ENCODE results near the gene SUSD5.

DNA sequence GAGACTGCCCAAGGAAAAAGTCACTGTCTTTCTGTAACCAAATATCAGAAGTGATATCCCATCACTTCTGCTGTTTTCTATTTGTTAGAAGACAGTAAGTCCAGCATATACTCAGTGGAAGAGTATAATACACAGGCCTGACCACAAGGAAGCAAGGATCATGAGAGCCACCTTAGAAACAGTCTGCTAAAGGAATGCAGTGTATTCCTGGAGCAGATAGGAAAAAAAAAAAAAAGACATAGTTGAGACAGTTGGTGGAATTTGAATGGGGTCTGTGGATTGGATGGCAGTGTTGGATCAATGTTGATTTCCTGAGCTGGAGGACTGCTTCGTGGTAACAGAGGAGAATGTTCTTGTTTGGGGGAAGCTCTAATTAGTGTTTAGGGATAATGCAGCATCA, 32.1 kb upstream of the SUSD5 start:
- TF ChIP-seq, protein P1, sequence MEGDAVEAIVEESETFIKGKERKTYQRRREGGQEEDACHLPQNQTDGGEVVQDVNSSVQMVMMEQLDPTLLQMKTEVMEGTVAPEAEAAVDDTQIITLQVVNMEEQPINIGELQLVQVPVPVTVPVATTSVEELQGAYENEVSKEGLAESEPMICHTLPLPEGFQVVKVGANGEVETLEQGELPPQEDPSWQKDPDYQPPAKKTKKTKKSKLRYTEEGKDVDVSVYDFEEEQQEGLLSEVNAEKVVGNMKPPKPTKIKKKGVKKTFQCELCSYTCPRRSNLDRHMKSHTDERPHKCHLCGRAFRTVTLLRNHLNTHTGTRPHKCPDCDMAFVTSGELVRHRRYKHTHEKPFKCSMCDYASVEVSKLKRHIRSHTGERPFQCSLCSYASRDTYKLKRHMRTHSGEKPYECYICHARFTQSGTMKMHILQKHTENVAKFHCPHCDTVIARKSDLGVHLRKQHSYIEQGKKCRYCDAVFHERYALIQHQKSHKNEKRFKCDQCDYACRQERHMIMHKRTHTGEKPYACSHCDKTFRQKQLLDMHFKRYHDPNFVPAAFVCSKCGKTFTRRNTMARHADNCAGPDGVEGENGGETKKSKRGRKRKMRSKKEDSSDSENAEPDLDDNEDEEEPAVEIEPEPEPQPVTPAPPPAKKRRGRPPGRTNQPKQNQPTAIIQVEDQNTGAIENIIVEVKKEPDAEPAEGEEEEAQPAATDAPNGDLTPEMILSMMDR (CRISPR knock-in tag; IDR thresholded peaks at IDR 0.05): no peak
- no peak for TF ChIP-seq ZNF292 (CRISPR knock-in tag; IDR thresholded peaks at IDR 0.05; ENCODE audit: borderline replicate concordance, low read depth)
- TF ChIP-seq, protein P2, sequence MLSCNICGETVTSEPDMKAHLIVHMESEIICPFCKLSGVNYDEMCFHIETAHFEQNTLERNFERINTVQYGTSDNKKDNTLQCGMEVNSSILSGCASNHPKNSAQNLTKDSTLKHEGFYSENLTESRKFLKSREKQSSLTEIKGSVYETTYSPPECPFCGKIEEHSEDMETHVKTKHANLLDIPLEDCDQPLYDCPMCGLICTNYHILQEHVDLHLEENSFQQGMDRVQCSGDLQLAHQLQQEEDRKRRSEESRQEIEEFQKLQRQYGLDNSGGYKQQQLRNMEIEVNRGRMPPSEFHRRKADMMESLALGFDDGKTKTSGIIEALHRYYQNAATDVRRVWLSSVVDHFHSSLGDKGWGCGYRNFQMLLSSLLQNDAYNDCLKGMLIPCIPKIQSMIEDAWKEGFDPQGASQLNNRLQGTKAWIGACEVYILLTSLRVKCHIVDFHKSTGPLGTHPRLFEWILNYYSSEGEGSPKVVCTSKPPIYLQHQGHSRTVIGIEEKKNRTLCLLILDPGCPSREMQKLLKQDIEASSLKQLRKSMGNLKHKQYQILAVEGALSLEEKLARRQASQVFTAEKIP (CRISPR knock-in tag; IDR thresholded peaks at IDR 0.05; ENCODE audit: borderline replicate concordance): no peak
- no peak for TF ChIP-seq STAT5B (CRISPR knock-in tag; IDR thresholded peaks at IDR 0.05)
- TF ChIP-seq, protein P3, sequence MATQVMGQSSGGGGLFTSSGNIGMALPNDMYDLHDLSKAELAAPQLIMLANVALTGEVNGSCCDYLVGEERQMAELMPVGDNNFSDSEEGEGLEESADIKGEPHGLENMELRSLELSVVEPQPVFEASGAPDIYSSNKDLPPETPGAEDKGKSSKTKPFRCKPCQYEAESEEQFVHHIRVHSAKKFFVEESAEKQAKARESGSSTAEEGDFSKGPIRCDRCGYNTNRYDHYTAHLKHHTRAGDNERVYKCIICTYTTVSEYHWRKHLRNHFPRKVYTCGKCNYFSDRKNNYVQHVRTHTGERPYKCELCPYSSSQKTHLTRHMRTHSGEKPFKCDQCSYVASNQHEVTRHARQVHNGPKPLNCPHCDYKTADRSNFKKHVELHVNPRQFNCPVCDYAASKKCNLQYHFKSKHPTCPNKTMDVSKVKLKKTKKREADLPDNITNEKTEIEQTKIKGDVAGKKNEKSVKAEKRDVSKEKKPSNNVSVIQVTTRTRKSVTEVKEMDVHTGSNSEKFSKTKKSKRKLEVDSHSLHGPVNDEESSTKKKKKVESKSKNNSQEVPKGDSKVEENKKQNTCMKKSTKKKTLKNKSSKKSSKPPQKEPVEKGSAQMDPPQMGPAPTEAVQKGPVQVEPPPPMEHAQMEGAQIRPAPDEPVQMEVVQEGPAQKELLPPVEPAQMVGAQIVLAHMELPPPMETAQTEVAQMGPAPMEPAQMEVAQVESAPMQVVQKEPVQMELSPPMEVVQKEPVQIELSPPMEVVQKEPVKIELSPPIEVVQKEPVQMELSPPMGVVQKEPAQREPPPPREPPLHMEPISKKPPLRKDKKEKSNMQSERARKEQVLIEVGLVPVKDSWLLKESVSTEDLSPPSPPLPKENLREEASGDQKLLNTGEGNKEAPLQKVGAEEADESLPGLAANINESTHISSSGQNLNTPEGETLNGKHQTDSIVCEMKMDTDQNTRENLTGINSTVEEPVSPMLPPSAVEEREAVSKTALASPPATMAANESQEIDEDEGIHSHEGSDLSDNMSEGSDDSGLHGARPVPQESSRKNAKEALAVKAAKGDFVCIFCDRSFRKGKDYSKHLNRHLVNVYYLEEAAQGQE (IDR thresholded peaks at IDR 0.05; ENCODE audit: borderline replicate concordance in 1 of 2, low read depth in 1 of 2, low read length in 2 of 2): no peak
- TF ChIP-seq ADNP (CRISPR knock-in tag; IDR thresholded peaks at IDR 0.05): no peak
- TF ChIP-seq ZNF256 (CRISPR knock-in tag; conservative IDR thresholded peaks at IDR 0.05): no peak
- TF ChIP-seq FOXC1 (CRISPR knock-in tag; IDR thresholded peaks at IDR 0.05; ENCODE audit: borderline replicate concordance): no peak
